HepG2 (cell line): Measurements from ENCODE around the gene TMEM198. TPM values are rescaled to one million over a fixed set of nuclear protein-coding genes. Genes with fewer than 3 reads are reported as not detected.

ENCODE experiments used
- EP300 ChIP-seq, 3 experiments: sonication (generic) in 1 of 3; formaldehyde crosslinking in 1 of 3; IDR thresholded peaks; 2 replicates each; pipeline versions ENCODE4 v1.5.1 to v1.6.1; 2011 to 2020; ENCODE audit warnings: low read depth in 2 of 3, low read length in 2 of 3, borderline replicate concordance in 1 of 3, improper control_type of control experiment in 1 of 3, mild to moderate bottlenecking in 1 of 3, missing genetic modification reagents in 1 of 3, moderate library complexity in 1 of 3
- HMG20B ChIP-seq: conservative IDR thresholded peaks from 2 replicates; pipeline ENCODE4 v1.6.1; 2016; ENCODE audit warnings: missing genetic modification reagents, missing compliant biosample characterization
- HMGA1 ChIP-seq: sonication (generic); formaldehyde crosslinking; conservative IDR thresholded peaks from 2 replicates; pipeline ENCODE4 v1.4.0; 2020; ENCODE audit warnings: missing genetic modification reagents
- KLF12 ChIP-seq: sonication (generic); formaldehyde crosslinking; IDR thresholded peaks from 2 replicates; pipeline ENCODE4 v1.4.0; 2020; ENCODE audit warnings: missing genetic modification reagents, borderline replicate concordance
- KLF9 ChIP-seq: IDR thresholded peaks from 2 replicates; pipeline ENCODE4 v1.6.1; 2016; ENCODE audit warnings: low read depth
- NFYC ChIP-seq: IDR thresholded peaks from 2 replicates; pipeline ENCODE4 v1.6.1; 2016; ENCODE audit warnings: missing genetic modification reagents, missing compliant biosample characterization
- SATB2 ChIP-seq: sonication (generic); formaldehyde crosslinking; IDR thresholded peaks from 2 replicates; pipeline ENCODE4 v1.5.0; 2020; ENCODE audit warnings: missing genetic modification reagents
- polyA plus RNA-seq, 8 experiments: library from polyadenylated mRNA; depleted of rRNA in 3 of 8; stranded (reverse) in 7 of 8; unstranded in 1 of 8; fragments of >200 nt; fragmentation: Illumina TruSeq in 4 of 8; extraction: Trizol in 4 of 8; gene quantifications; 2 replicates each; pipeline versions ENCODE4 v1.2.1 to v1.2.3, GENCODE V29; 2011 to 2016; ENCODE audit warnings: low read depth in 4 of 8, missing spikeins in 1 of 8, mixed read lengths in 1 of 8; ENCODE audit not compliant: insufficient read depth in 1 of 8
- total RNA-seq, 5 experiments: library from RNA; depleted of rRNA; stranded (reverse); fragments of >200 nt; fragmentation: Illumina TruSeq; extraction: Trizol; gene quantifications; 2 replicates each; pipeline ENCODE4 v1.2.3, GENCODE V29; 2016; ENCODE audit warnings: low read depth in 1 of 5
- TF ChIP-seq, protein P1 (sequence below): sonication (generic); formaldehyde crosslinking; IDR thresholded peaks from 2 replicates; pipeline ENCODE4 v1.8.1; 2023; ENCODE audit warnings: mild to moderate bottlenecking, inconsistent platforms, moderate library complexity, missing genetic modification reagents, borderline replicate concordance
- TF ChIP-seq, protein P2 (sequence below): IDR thresholded peaks from 2 replicates; pipeline ENCODE4 v1.6.1; 2012; ENCODE audit warnings: low read length, improper control_type of control experiment
- TF ChIP-seq, protein P3 (sequence below): sonication (generic); formaldehyde crosslinking; IDR thresholded peaks from 2 replicates; pipeline ENCODE4 v1.9.0; 2022; ENCODE audit warnings: missing genetic modification reagents, mild to moderate bottlenecking, borderline replicate concordance
- TF ChIP-seq, protein P4 (sequence below): sonication (generic); IDR thresholded peaks from 2 replicates; pipeline ENCODE4 v1.6.1; 2016; ENCODE audit warnings: low read depth, borderline replicate concordance
- TF ChIP-seq, protein P5 (sequence below): sonication (generic); formaldehyde crosslinking; IDR thresholded peaks from 2 replicates; pipeline ENCODE4 v1.8.0; 2022; ENCODE audit warnings: mild to moderate bottlenecking, missing genetic modification reagents; ENCODE audit not compliant: insufficient replicate concordance
- TF ChIP-seq, protein P6 (sequence below): sonication (generic); formaldehyde crosslinking; IDR thresholded peaks from 2 replicates; pipeline ENCODE4 v1.4.0; 2020; ENCODE audit warnings: missing genetic modification reagents

TMEM198 gene
- total and polyA plus RNA-seq, 2 of the 13 experiments (the other 11 are each of a cell fraction or from before 2014, with no cell fraction given): 17.3 to 23.5 TPM

DNA sequence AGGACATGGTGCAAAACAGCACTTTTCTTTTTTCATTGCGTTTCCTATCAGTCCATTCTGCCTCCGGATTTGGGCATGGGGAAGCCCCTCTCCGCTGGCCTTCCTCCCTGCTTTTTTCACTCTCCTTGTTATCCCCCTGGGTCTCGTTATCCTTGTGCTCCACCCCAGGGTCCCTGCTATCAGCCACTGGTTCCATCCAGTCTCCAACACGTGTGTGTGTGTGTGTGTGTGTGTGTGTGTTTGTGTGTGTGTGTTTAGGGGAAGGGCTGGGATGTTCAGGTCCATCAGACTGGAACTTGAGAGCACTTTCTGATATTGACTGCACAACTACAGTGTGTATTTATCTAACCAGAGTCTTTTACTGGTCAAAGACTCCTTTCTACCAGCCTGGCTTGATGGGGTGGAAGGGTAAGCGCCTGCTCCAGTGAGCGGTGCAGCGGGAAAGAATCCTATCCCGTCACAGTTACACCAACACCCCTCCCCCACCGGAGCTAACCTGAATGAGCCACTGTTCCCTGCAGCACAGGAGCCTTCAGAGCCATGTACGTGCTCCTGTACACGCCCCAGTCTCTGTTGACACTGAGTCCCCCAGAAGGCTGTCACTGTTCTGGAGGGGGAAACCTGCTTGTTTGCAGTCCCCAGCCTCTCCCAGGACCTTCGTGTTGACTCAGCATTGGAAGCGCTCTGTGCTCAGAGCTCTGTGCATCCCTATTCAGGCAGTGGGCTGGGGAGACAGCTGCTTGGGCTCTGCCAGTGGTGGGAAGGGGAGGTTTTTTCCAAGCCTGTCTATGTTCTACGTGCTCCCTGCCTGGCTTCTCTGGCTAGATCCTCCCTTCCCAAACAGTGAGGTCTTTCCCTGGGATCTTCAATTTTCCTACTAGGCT lies 32.9 kb downstream of the TMEM198 start (continued):
- TF ChIP-seq, protein P1, sequence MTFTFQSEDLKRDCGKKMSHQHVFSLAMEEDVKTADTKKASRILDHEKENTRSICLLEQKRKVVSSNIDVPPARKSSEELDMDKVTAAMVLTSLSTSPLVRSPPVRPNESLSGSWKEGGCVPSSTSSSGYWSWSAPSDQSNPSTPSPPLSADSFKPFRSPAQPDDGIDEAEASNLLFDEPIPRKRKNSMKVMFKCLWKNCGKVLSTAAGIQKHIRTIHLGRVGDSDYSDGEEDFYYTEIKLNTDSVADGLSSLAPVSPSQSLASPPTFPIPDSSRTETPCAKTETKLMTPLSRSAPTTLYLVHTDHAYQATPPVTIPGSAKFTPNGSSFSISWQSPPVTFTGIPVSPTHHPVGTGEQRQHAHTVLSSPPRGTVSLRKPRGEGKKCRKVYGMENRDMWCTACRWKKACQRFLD (CRISPR knock-in tag): no peak
- TF ChIP-seq, protein P2, sequence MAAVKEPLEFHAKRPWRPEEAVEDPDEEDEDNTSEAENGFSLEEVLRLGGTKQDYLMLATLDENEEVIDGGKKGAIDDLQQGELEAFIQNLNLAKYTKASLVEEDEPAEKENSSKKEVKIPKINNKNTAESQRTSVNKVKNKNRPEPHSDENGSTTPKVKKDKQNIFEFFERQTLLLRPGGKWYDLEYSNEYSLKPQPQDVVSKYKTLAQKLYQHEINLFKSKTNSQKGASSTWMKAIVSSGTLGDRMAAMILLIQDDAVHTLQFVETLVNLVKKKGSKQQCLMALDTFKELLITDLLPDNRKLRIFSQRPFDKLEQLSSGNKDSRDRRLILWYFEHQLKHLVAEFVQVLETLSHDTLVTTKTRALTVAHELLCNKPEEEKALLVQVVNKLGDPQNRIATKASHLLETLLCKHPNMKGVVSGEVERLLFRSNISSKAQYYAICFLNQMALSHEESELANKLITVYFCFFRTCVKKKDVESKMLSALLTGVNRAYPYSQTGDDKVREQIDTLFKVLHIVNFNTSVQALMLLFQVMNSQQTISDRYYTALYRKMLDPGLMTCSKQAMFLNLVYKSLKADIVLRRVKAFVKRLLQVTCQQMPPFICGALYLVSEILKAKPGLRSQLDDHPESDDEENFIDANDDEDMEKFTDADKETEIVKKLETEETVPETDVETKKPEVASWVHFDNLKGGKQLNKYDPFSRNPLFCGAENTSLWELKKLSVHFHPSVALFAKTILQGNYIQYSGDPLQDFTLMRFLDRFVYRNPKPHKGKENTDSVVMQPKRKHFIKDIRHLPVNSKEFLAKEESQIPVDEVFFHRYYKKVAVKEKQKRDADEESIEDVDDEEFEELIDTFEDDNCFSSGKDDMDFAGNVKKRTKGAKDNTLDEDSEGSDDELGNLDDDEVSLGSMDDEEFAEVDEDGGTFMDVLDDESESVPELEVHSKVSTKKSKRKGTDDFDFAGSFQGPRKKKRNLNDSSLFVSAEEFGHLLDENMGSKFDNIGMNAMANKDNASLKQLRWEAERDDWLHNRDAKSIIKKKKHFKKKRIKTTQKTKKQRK: no peak
- TF ChIP-seq, protein P3, sequence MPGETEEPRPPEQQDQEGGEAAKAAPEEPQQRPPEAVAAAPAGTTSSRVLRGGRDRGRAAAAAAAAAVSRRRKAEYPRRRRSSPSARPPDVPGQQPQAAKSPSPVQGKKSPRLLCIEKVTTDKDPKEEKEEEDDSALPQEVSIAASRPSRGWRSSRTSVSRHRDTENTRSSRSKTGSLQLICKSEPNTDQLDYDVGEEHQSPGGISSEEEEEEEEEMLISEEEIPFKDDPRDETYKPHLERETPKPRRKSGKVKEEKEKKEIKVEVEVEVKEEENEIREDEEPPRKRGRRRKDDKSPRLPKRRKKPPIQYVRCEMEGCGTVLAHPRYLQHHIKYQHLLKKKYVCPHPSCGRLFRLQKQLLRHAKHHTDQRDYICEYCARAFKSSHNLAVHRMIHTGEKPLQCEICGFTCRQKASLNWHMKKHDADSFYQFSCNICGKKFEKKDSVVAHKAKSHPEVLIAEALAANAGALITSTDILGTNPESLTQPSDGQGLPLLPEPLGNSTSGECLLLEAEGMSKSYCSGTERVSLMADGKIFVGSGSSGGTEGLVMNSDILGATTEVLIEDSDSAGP: peak; percentile 94
- TF ChIP-seq HMG20B (CRISPR knock-in tag) (peak; percentile 94), HMGA1 (CRISPR knock-in tag) (no peak), KLF12 (no peak), SATB2 (CRISPR knock-in tag) (no peak), NFYC (CRISPR knock-in tag) (no peak), KLF9 (no peak; the same call in 1 of the 2 replicates), EP300 (IDR thresholded peaks at IDR 0.05; ENCODE audit: low read depth in 2 of 2, low read length in 2 of 2) (peak; percentile 61 to 96; a peak in 3 of 4 replicates), EP300 (CRISPR knock-in tag; IDR thresholded peaks at IDR 0.05; ENCODE audit: borderline replicate concordance) (peak; percentile 91)
- TF ChIP-seq, protein P4, sequence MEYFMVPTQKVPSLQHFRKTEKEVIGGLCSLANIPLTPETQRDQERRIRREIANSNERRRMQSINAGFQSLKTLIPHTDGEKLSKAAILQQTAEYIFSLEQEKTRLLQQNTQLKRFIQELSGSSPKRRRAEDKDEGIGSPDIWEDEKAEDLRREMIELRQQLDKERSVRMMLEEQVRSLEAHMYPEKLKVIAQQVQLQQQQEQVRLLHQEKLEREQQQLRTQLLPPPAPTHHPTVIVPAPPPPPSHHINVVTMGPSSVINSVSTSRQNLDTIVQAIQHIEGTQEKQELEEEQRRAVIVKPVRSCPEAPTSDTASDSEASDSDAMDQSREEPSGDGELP: peak; percentile 83
- TF ChIP-seq, protein P5, sequence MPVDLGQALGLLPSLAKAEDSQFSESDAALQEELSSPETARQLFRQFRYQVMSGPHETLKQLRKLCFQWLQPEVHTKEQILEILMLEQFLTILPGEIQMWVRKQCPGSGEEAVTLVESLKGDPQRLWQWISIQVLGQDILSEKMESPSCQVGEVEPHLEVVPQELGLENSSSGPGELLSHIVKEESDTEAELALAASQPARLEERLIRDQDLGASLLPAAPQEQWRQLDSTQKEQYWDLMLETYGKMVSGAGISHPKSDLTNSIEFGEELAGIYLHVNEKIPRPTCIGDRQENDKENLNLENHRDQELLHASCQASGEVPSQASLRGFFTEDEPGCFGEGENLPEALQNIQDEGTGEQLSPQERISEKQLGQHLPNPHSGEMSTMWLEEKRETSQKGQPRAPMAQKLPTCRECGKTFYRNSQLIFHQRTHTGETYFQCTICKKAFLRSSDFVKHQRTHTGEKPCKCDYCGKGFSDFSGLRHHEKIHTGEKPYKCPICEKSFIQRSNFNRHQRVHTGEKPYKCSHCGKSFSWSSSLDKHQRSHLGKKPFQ (CRISPR knock-in tag): peak; percentile 96
- TF ChIP-seq, protein P6, sequence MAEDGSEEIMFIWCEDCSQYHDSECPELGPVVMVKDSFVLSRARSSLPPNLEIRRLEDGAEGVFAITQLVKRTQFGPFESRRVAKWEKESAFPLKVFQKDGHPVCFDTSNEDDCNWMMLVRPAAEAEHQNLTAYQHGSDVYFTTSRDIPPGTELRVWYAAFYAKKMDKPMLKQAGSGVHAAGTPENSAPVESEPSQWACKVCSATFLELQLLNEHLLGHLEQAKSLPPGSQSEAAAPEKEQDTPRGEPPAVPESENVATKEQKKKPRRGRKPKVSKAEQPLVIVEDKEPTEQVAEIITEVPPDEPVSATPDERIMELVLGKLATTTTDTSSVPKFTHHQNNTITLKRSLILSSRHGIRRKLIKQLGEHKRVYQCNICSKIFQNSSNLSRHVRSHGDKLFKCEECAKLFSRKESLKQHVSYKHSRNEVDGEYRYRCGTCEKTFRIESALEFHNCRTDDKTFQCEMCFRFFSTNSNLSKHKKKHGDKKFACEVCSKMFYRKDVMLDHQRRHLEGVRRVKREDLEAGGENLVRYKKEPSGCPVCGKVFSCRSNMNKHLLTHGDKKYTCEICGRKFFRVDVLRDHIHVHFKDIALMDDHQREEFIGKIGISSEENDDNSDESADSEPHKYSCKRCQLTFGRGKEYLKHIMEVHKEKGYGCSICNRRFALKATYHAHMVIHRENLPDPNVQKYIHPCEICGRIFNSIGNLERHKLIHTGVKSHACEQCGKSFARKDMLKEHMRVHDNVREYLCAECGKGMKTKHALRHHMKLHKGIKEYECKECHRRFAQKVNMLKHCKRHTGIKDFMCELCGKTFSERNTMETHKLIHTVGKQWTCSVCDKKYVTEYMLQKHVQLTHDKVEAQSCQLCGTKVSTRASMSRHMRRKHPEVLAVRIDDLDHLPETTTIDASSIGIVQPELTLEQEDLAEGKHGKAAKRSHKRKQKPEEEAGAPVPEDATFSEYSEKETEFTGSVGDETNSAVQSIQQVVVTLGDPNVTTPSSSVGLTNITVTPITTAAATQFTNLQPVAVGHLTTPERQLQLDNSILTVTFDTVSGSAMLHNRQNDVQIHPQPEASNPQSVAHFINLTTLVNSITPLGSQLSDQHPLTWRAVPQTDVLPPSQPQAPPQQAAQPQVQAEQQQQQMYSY (CRISPR knock-in tag): no peak
